OCI-LY7 (cell line): ENCODE results near the gene PFKFB1. TPM values are rescaled to one million over a fixed set of nuclear protein-coding genes. Genes with fewer than 3 reads are reported as not detected.

Experiments
- BruUV-seq: library from RNA; stranded (reverse); fragments of 400-500 nt; replicated peaks from 2 replicates; lab custom pipeline; 2021; lab: Mats Ljungman, UMichigan
- CTCF ChIA-PET: fragments of 300-600 bp; sonication (Branson Sonifier 250); formaldehyde crosslinking; loops from one replicate; lab custom pipeline; 2022; ENCODE audit warnings: antibody characterized with exemption; ENCODE audit not compliant: unreplicated experiment; lab: Charles Lee
- POLR2A ChIA-PET: fragments of 300-600 bp; sonication (Branson Sonifier 250); formaldehyde crosslinking; loops from one replicate; lab custom pipeline; 2022; ENCODE audit warnings: antibody characterized with exemption; lab: Charles Lee
- DNase-seq: peaks from one replicate; pipeline ENCODE4 v3.0.0-alpha.2; 2015; ENCODE audit warnings: low spot score
- H2AFZ ChIP-seq: fragments of 200-600 bp; sonication (generic), shearing (Covaris generic); 2 replicates; pipeline ENCODE4 v1.6.1; 2014; ENCODE audit warnings: mild to moderate bottlenecking, antibody characterized with exemption, low read length, moderate library complexity
- H3K27ac ChIP-seq: fragments of 200-600 bp; sonication (generic); 2 replicates; pipeline ENCODE4 v1.5.1; 2014; ENCODE audit warnings: mixed run types, low read depth, mild to moderate bottlenecking, moderate library complexity, low read length, inconsistent platforms; ENCODE audit not compliant: poor library complexity, severe bottlenecking
- H3K36me3 ChIP-seq: fragments of 200-600 bp; sonication (generic); 2 replicates; pipeline ENCODE4 v1.6.1; 2014; ENCODE audit warnings: mild to moderate bottlenecking, antibody characterized with exemption, low read length, moderate library complexity, mixed read lengths; ENCODE audit not compliant: insufficient read depth
- H3K4me1 ChIP-seq: fragments of 200-600 bp; sonication (generic); 2 replicates; pipeline ENCODE4 v1.5.1; 2014; ENCODE audit warnings: mild to moderate bottlenecking, low read length; ENCODE audit not compliant: insufficient read depth, poor library complexity, severe bottlenecking
- H3K4me2 ChIP-seq: fragments of 200-600 bp; sonication (generic); 2 replicates; pipeline ENCODE4 v1.6.1; 2014; ENCODE audit warnings: mild to moderate bottlenecking, low read length
- H3K4me3 ChIP-seq: fragments of 200-600 bp; sonication (generic); 2 replicates; pipeline ENCODE4 v1.5.1; 2014; ENCODE audit warnings: mild to moderate bottlenecking, low read depth, low read length; ENCODE audit not compliant: poor library complexity, severe bottlenecking
- H3K79me2 ChIP-seq: fragments of 200-600 bp; sonication (generic); 2 replicates; pipeline ENCODE4 v1.6.1; 2016; ENCODE audit warnings: low read depth, mild to moderate bottlenecking, low read length, moderate library complexity, mixed read lengths; ENCODE audit not compliant: insufficient read depth
- H3K9me2 ChIP-seq: fragments of 200-600 bp; sonication (generic); 2 replicates; pipeline ENCODE4 v1.6.1; 2016; ENCODE audit warnings: mild to moderate bottlenecking, low read length, mixed read lengths; ENCODE audit not compliant: insufficient read depth
- H3K9me3 ChIP-seq: fragments of 200-600 bp; sonication (generic); 2 replicates; pipeline ENCODE4 v1.6.1; 2014; ENCODE audit warnings: mild to moderate bottlenecking, mixed run types, low read length, mixed read lengths
- H4K20me1 ChIP-seq: fragments of 200-600 bp; sonication (generic); 2 replicates; pipeline ENCODE4 v1.6.1; 2014; ENCODE audit warnings: mild to moderate bottlenecking, antibody characterized with exemption, low read length, moderate library complexity, mixed read lengths; ENCODE audit not compliant: insufficient read depth
- CTCF ChIP-seq: fragments of 200-600 bp; sonication (generic); conservative IDR thresholded peaks from 2 replicates; pipeline ENCODE4 v1.5.1; 2014; ENCODE audit warnings: mild to moderate bottlenecking, antibody characterized with exemption, low read length, moderate library complexity, mixed read lengths
- EZH2phosphoT487 ChIP-seq: fragments of 200-600 bp; sonication (generic); IDR thresholded peaks from 2 replicates; pipeline ENCODE4 v1.6.1; 2018; ENCODE audit warnings: low read depth, borderline replicate concordance, mild to moderate bottlenecking, mixed run types, antibody characterized with exemption, low read length, moderate library complexity, mixed read lengths
- intact Hi-C: fragments of 100-400 bp; cut with micrococcal nuclease; formaldehyde crosslinking; loops from one replicate; pipeline ENCODE4 v1.10.0; 2022; ENCODE audit not compliant: unreplicated experiment
- total RNA-seq, 2 experiments: library from RNA; depleted of rRNA in 1 of 2; stranded (reverse); fragments of >200 nt in 1 of 2; shearing (Covaris generic) in 1 of 2; gene quantifications; 2 replicates each; pipeline ENCODE4 v1.2.3, GENCODE V29; 2014 to 2022

PFKFB1 gene
- total RNA-seq, 2 experiments from 2014 or later, result 0.72 to 0.76 TPM

GRCh38 chrX:54934890-54935289 is 59.1 kb downstream of the PFKFB1 start:
- intact Hi-C loops, result no loop called here
- CTCF ChIA-PET, result no interaction called here

GRCh38 chrX:54934058-54934457 is 59.9 kb downstream of the PFKFB1 start:
- ChIA-PET POLR2A (no interaction called here), CTCF (interaction anchor here (0.5 kb wide), 1 partner anchor 9 kb away, joined by 3 read pairs; no protein-coding TSS in a partner anchor)
- Histone ChIP-seq H3K9me3 (no peaks in the 10 kb centered on the region), H3K9me2 (no peaks in the 10 kb centered on the region), H3K4me3 (no peak overlapping the region), H2AFZ (no peak overlapping the region), H4K20me1 (no peaks in the 10 kb centered on the region), H3K27ac (no peak overlapping the region), H3K79me2 (no peaks in the 10 kb centered on the region), H3K4me1 (no peaks in the 10 kb centered on the region), H3K4me2 (no peak overlapping the region), H3K36me3 (no peaks in the 10 kb centered on the region)
- TF ChIP-seq EZH2phosphoT487 (no peak), CTCF (no peak)
- BruUV-seq, result no TSS peak
- intact Hi-C loops, result no loop called here
- DNase-seq, result no peak

More at GRCh38 chrX:54934890-54935289, 59.1 kb downstream of the PFKFB1 start:
- Histone ChIP-seq H3K27ac (no peak overlapping the region), H3K9me3 (no peaks in the 10 kb centered on the region), H2AFZ (no peak overlapping the region), H3K79me2 (no peaks in the 10 kb centered on the region), H3K4me3 (no peak overlapping the region), H3K36me3 (no peaks in the 10 kb centered on the region), H3K4me1 (no peaks in the 10 kb centered on the region), H4K20me1 (no peaks in the 10 kb centered on the region), H3K4me2 (no peak overlapping the region), H3K9me2 (no peaks in the 10 kb centered on the region)
- no peak for DNase-seq
- POLR2A ChIA-PET, result interaction anchor here (0.7 kb wide), 1 partner anchor 17 kb away, joined by 6 read pairs; no protein-coding TSS in a partner anchor
- no TSS peak for BruUV-seq
- TF ChIP-seq EZH2phosphoT487, result no peak
- TF ChIP-seq CTCF, result no peak

DNA sequence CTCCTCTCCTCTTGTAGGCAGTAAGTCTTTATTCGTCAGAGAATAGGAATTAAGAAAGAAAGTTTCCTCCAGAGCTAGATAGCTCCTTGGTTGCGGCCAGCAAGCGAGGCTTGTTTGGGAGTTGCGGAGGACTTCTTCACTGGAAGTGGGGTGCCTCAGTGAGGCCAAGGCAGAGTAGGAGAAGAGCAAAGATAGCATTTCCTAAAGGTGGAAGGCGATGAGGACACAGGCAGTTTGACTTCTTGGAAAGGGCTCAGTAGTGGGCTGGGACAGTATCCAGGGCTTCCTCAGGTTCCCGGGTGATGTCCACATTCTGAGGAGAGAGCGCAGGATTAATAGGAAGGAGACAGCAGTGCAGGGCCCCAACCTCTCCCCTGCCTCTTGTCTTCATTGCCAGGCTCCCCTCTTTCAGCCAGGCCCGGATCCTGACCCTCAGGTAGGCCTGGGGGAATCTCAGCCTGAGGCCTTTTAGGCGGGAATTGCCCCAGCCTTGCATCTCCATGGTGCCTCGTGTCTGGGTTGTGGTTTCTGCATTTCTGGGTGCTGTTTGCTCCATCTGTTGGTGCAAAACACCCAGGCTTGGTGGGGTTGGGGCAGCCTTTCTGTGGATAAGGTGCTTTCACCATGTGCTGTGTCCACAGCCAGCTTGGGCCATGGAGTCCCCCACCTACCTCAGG is 60.7 kb downstream of the PFKFB1 start:
- no peaks in the 10 kb centered on the region for H3K9me3 ChIP-seq
- H4K20me1 ChIP-seq, result no peaks in the 10 kb centered on the region
- no peak overlapping the region for H3K27ac ChIP-seq
- H3K4me1 ChIP-seq, result no peaks in the 10 kb centered on the region
- no TSS peak for BruUV-seq
- H3K4me3 ChIP-seq, result no peak overlapping the region
- intact Hi-C loops, result no loop called here
- ChIA-PET POLR2A (no interaction called here), CTCF (no interaction called here)
- H2AFZ ChIP-seq, result no peak overlapping the region
- H3K9me2 ChIP-seq, result no peaks in the 10 kb centered on the region
- DNase-seq, result no peak
- no peak overlapping the region for H3K4me2 ChIP-seq
- H3K36me3 ChIP-seq, result no peaks in the 10 kb centered on the region
- no peak for TF ChIP-seq CTCF
- TF ChIP-seq EZH2phosphoT487, result no peak
- no peaks in the 10 kb centered on the region for H3K79me2 ChIP-seq
